ENCODE data around the gene EPHA2. TPM values are rescaled to one million over a fixed set of nuclear protein-coding genes. Genes with fewer than 3 reads are reported as not detected.

EPHA2 gene
- total RNA-seq, 2 donors from 2014 or later = 20.3 to 32.9 TPM

DNA sequence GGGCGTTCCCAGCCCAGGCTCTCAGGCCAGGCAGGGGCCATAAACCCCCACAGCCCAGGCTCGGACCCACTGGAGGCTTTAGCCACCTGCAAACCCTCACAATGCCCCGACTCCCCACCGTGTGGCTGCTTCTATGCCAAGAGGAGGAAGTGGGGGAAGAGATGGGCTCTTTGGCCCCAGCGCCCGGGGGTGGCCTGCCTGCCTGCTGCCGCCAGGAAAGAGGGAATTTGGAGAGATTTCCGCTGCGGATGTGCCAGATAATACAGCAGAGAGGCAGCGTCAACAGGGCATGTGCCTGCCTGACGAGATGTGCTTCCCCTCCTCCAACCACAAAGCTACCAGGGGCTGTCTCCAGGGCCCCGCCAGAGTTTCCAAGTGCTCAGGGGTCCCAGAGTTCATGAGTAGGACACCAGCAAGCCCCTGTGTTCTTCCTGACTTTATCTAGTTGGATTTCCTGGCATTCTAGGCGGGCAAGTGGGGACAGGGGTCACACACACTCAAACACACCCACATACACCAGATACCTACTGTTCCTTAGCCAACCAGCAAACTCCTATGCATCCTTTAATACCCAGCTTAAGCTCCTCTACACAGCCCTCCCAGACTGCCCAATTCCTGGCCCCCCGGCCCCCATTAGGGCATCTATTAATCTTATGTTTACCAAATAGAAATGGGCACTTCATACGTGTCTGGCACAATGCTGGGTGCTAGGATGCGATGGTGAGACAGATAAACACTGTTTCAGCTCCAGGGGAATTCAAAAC is 14.1 kb downstream of the EPHA2 start:
- Histone ChIP-seq H3K36me3 (peaks cover 10% of the 10 kb centered on the region), H3K4me3 (no peak overlapping the region), H3K27me3 (replicated peaks; ENCODE audit: insufficient read depth) (no peaks in the 10 kb centered on the region), H3K27ac (peak overlapping the region; percentile 68 to 79), H3K4me1 (ENCODE audit: control insufficient read depth in 1 of 2, low read depth in 2 of 2) (peaks cover 23 to 67% of the 10 kb centered on the region in 2 donors), H3K9me3 (no peaks in the 10 kb centered on the region)
- ATAC-seq (ENCODE audit: insufficient number of reproducible peaks, low FRiP score, low read depth) (no peak), DNase-seq (ENCODE audit: low spot score) (no peak)
- TF ChIP-seq CTCF (IDR thresholded peaks at IDR 0.05) = peak; percentile 24

DNA sequence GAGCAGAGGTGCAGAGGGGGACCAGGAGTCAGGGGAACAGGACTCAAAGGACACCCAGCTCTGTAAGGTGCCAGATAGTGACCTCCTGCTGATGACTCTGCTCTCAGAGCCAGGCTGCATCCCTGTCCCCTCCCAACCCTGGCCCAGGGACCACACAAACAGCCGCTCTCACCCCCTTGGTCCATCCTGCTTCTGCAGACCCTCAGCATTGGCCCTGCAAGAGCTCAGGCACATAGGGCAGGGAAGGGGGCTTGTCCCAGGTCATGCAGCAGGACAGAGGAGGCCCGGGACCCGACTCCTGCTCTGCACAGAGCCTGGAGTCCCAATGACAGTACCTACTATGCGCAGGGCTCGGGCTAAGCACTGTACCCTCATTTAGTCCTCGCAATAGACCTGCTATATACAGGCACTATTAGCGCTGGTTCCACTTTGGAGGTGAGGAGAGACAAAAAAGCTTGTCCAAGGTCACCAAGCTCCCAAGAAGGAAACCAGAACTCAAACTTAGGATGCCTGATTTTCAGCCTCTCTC is 15.7 kb downstream of the EPHA2 start:
- DNase-seq (ENCODE audit: low spot score) (no peak), ATAC-seq (ENCODE audit: insufficient number of reproducible peaks, low FRiP score, low read depth) (no peak)
- Histone ChIP-seq H3K27ac (no peak overlapping the region), H3K36me3 (peaks cover 19% of the 10 kb centered on the region), H3K4me3 (no peak overlapping the region), H3K9me3 (no peaks in the 10 kb centered on the region), H3K4me1 (ENCODE audit: control insufficient read depth in 1 of 2, low read depth in 2 of 2) (peaks cover 18 to 51% of the 10 kb centered on the region in 2 donors), H3K27me3 (replicated peaks; ENCODE audit: insufficient read depth) (no peaks in the 10 kb centered on the region)
- TF ChIP-seq CTCF (IDR thresholded peaks at IDR 0.05) = no peak

- ATAC-seq (ENCODE audit: insufficient number of reproducible peaks, low FRiP score, low read depth) = no peak
- Histone ChIP-seq H3K4me3 (no peak overlapping the region), H3K27me3 (replicated peaks; ENCODE audit: insufficient read depth) (no peaks in the 10 kb centered on the region), H3K9me3 (no peaks in the 10 kb centered on the region), H3K27ac (peak overlapping the region in 1 of 2 donors; percentile 30), H3K36me3 (peaks cover 24% of the 10 kb centered on the region), H3K4me1 (ENCODE audit: control insufficient read depth in 1 of 2, low read depth in 2 of 2) (peaks cover 14 to 45% of the 10 kb centered on the region in 2 donors)
- no peak for DNase-seq (ENCODE audit: low spot score)
- TF ChIP-seq CTCF (IDR thresholded peaks at IDR 0.05) = no peak
Observed at GRCh38 chr1:16139473-16139962, 16.4 kb downstream of the EPHA2 start.

DNA sequence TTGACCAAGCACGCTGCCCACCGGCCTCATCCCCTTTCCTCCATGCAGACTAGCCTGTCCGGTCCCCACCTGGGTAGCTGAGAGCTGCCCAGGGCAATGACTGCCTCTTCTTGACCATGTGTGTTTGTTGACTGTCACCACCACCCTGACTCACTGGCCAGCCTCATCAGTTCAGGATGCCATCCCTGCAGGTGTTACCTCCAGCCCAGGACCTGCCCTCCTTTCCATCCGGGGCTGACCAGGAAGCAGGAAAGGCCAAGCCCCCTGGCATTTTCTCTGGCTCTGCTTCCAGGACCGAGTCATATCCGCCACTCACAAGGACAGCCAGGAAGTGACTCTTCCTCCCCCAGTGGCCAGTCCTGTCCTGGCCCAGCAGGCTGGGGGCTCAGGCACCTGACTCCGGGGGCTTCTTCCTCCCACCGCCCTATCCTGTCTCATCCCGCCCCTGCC is 17.1 kb downstream of the EPHA2 start:
- H3K9me3 ChIP-seq = no peaks in the 10 kb centered on the region
- DNase-seq (ENCODE audit: low spot score) (no peak), ATAC-seq (ENCODE audit: insufficient number of reproducible peaks, low FRiP score, low read depth) (no peak)
- peak overlapping the region in 1 of 2 donors; percentile 30 for H3K27ac ChIP-seq
- H3K4me1 ChIP-seq (ENCODE audit: control insufficient read depth in 1 of 2, low read depth in 2 of 2) = peaks cover 14 to 38% of the 10 kb centered on the region in 2 donors
- H3K27me3 ChIP-seq (replicated peaks; ENCODE audit: insufficient read depth) = no peaks in the 10 kb centered on the region
- peaks cover 29% of the 10 kb centered on the region for H3K36me3 ChIP-seq
- TF ChIP-seq CTCF (IDR thresholded peaks at IDR 0.05) = no peak
- no peak overlapping the region for H3K4me3 ChIP-seq

DNA sequence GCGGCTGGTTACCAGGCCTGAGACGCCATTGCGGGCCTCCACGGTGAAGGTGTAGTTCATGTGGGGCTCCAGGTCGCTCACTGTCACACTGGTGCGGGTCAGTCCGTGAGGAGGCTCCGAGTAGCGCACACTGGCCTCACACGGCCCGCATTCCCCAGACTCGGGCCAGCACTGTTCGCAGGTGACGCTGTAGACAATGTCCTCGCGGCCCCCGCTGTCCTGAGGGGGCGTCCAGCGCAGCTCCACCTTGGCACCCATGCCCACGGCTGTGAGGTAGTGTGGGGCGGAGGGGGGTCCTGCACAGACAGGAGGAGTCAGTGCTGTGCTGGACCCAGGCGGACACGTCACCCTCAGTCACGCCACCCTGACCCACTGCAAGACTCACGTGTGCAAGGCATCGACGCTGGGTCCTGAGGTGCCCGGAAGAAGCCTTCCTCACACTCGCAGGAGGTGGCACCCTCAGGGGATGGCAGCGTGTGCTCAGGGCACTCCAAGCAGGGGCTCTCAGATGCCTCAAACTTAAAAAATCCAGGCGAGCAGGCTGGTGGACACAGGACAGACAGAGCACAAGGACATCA is 17.9 kb downstream of the EPHA2 start:
- ATAC-seq (ENCODE audit: insufficient number of reproducible peaks, low FRiP score, low read depth) (no peak), DNase-seq (ENCODE audit: low spot score) (no peak)
- Histone ChIP-seq H3K4me1 (ENCODE audit: control insufficient read depth in 1 of 2, low read depth in 2 of 2) (peaks cover 14 to 38% of the 10 kb centered on the region in 2 donors), H3K27me3 (replicated peaks; ENCODE audit: insufficient read depth) (no peaks in the 10 kb centered on the region), H3K9me3 (no peaks in the 10 kb centered on the region), H3K4me3 (no peak overlapping the region), H3K27ac (no peak overlapping the region), H3K36me3 (peaks cover 37% of the 10 kb centered on the region)
- TF ChIP-seq CTCF (IDR thresholded peaks at IDR 0.05) = no peak
